Immature natural killer cell (primary cell): ENCODE measurements around the gene MYL3. TPM values are rescaled to one million over a fixed set of nuclear protein-coding genes. Genes with fewer than 3 reads are reported as not detected.

Experiments
- DNase-seq, 3 donors: peaks; one replicate each; pipeline ENCODE4 v3.0.0; 2022; ENCODE audit warnings: mixed read lengths in 1 of 3
- H3K27ac Mint-ChIP-seq, 6 donors: one replicate each; pipeline ENCODE4 v1.8.0; 2020; ENCODE audit warnings: mixed read lengths in 6 of 6, mild to moderate bottlenecking in 5 of 6, inconsistent platforms in 4 of 6, moderate library complexity in 3 of 6
- H3K27me3 Mint-ChIP-seq, 3 donors: one replicate each; pipeline ENCODE4 v1.8.0; 2020 to 2021; ENCODE audit warnings: low read depth in 3 of 3, mild to moderate bottlenecking in 3 of 3, mixed read lengths in 3 of 3, moderate library complexity in 3 of 3, inconsistent platforms in 1 of 3
- H3K36me3 Mint-ChIP-seq, 3 donors: one replicate each; pipeline ENCODE4 v1.8.0; 2020; ENCODE audit warnings: mixed read lengths in 3 of 3, inconsistent platforms in 2 of 3, mild to moderate bottlenecking in 2 of 3
- H3K4me1 Mint-ChIP-seq, 2 donors: one replicate each; pipeline ENCODE4 v1.8.0; 2020; ENCODE audit warnings: inconsistent platforms in 2 of 2, mild to moderate bottlenecking in 2 of 2, mixed read lengths in 2 of 2, moderate library complexity in 1 of 2
- H3K4me3 Mint-ChIP-seq, 5 donors: one replicate each; pipeline ENCODE4 v1.8.0; 2020; ENCODE audit warnings: mild to moderate bottlenecking in 5 of 5, mixed read lengths in 5 of 5, inconsistent platforms in 3 of 5, moderate library complexity in 3 of 5
- H3K9me3 Mint-ChIP-seq, 6 donors: one replicate each; pipeline ENCODE4 v1.8.0; 2020; ENCODE audit warnings: mild to moderate bottlenecking in 6 of 6, mixed read lengths in 6 of 6, inconsistent platforms in 4 of 6, moderate library complexity in 3 of 6
- polyA plus RNA-seq, 3 donors: library from polyadenylated mRNA; unstranded; fragments of 300-500 nt; fragmentation: Illumina TruSeq; gene quantifications; one replicate each; pipeline ENCODE4 v1.2.3, GENCODE V29; 2021

MYL3 gene
- polyA plus RNA-seq, 3 donors from 2014 or later, result not detected

DNA sequence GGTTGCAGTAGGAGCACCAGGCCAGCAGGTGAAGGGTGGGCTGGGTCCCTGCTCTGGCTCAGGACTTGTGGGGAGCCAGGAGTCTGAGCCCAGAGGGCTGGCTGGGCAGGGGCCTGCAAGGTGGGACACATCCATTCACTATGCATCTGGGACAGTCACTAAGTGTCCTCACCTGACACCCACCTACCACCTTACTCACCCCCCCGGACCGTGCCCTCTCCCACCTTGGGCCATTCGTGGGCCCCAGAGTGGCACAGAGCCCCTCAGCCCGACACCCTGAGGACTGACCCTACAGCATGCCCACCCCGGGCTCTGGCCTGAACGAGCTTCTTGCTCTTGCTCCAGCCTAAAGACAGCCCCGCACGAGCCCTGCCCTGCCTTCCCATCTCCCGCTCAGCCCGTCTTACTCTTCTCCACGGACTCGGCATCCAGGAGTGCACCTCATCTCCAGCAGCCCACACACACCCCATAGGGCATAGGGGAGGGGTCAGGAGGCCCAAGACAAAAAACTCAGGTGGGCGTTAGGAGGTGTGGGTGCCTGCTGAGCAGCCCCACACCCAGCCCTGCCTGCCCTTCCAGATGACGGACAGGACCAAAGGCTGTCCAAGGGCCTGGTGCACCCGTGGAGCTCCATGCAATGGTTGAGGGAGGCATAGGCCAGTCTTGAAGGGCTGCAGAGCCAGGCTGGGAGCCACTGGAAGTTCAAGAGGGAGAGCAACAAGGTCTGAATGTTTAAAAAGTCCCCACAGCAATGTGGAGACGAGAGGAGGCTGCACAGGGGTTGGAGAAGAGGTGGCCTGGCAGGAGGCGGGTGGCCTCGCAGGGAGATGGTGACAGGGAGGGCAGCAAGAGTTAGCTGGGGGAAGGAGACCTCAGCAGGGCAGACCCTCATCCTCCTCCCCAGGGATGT, 41.3 kb upstream of the MYL3 start:
- Mint-ChIP-seq H3K27me3 (peaks cover 0 to 8% (median 2%) of the 10 kb centered on the region in 3 donors), H3K4me1 (peaks cover 5% of the 10 kb centered on the region in 2 donors), H3K9me3 (no peaks in the 10 kb centered on the region), H3K4me3 (no peak overlapping the region), H3K27ac (peak overlapping the region in 2 of 6 donors; percentile 26 to 67), H3K36me3 (no peaks in the 10 kb centered on the region)
- DNase-seq, result no peak

DNA sequence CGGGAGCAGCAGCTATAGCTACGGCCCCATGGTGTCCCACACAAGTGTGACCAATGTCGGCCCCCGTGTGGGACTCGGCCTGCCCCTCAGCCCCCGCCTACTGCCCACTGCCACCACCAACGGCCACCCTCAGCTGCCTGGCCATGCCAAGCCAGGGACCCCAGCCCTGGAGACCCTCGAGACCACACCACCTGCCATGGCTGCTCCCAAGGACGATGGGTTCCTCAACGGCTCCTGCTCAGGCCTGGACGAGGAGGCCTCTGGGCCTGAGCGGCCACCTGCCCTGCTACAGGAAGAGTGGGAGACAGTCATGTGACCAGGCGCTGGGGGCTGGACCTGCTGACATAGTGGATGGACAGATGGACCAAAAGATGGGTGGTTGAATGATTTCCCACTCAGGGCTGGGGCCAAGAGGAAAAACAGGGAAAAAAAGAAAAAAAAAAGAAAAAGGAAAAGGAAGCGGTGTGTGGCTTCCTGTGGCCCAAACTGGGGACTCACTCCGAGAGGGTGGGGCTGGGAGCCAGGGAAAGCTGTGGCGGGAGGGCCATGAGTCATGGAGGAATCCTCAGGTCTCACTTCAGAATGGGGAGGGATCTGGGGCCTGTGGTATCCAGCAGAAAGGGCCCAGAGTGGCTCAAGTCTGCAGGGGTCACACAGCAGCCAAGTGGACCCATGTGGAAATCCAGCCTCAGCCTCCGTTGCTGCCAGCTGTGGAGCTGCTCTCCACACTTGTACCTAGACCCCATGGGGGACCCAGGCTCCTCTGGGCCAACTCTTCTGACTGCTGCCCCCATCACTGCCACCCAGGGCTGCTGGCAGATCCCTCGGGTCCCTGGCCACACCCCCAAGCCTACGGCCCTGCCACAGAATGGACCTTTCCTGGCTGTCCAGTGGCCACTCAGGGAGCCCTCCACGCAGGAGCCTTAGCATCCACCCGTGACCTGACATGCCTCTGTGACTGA, 40.4 kb upstream of the MYL3 start:
- H3K27me3 Mint-ChIP-seq, result peaks cover 2 to 8% (median 2%) of the 10 kb centered on the region in 3 donors

DNA sequence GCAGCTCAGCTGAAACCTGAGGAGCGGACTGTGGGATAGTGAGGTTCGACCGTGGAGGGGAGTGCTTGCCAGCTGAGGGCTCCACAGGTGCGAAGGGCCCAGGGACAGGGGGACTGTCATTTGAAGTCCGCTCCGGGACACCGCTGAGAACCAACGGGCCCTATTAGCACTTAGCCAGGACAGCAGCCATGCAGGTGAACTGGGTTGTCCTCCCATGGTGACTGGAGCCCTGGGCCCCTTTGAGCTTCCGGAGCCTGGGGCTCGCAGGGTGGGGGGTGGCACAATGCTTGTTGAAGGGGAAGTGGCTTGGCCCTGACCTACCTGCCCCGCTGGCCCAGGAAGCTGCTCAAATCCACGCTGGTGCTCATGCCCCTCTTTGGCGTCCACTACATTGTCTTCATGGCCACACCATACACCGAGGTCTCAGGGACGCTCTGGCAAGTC, 39.0 kb upstream of the MYL3 start:
- no peak for DNase-seq
- H3K4me3 Mint-ChIP-seq, result no peak overlapping the region
- no peaks in the 10 kb centered on the region for H3K4me1 Mint-ChIP-seq
- H3K27ac Mint-ChIP-seq, result no peak overlapping the region
- peaks cover 2 to 8% (median 5%) of the 10 kb centered on the region in 3 donors for H3K27me3 Mint-ChIP-seq
- no peaks in the 10 kb centered on the region for H3K9me3 Mint-ChIP-seq
- H3K36me3 Mint-ChIP-seq, result no peaks in the 10 kb centered on the region

More for the DNA sequence above, 40.4 kb upstream of the MYL3 start:
- no peak for DNase-seq
- no peak overlapping the region for H3K4me3 Mint-ChIP-seq
- H3K9me3 Mint-ChIP-seq, result no peaks in the 10 kb centered on the region
- H3K4me1 Mint-ChIP-seq, result no peaks in the 10 kb centered on the region
- no peak overlapping the region for H3K27ac Mint-ChIP-seq
- no peaks in the 10 kb centered on the region for H3K36me3 Mint-ChIP-seq

DNA sequence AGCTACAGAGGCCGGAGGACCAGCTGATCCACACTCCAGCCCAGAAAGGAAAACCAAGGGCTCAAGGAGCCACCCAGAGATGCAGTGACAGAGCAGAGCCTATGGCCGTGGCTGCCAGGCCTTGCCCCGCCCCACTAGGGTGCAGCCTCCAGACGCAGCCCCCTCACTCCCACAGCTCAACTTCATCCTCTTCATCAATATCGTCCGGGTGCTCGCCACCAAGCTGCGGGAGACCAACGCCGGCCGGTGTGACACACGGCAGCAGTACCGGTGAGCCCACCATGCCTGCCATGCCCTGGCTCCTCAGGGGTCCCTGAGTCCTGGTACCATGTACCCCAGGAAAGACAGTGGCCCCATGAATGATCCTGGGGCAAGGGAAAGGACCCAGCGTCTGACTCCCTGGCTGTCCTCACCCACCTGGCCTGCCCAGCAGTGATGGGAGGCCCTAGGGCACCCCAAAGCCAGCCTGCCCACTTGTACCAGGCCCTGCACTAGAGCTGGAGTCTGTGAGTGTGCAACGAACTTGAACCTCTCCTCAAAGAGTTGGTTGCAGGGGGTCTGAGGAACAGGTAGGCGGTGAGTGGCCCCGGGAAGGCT, 38.4 kb upstream of the MYL3 start:
- Mint-ChIP-seq H3K27ac (no peak overlapping the region), H3K9me3 (no peaks in the 10 kb centered on the region), H3K27me3 (peaks cover 2 to 8% (median 5%) of the 10 kb centered on the region in 3 donors), H3K4me3 (no peak overlapping the region), H3K36me3 (no peaks in the 10 kb centered on the region), H3K4me1 (no peaks in the 10 kb centered on the region)
- DNase-seq, result no peak

DNA sequence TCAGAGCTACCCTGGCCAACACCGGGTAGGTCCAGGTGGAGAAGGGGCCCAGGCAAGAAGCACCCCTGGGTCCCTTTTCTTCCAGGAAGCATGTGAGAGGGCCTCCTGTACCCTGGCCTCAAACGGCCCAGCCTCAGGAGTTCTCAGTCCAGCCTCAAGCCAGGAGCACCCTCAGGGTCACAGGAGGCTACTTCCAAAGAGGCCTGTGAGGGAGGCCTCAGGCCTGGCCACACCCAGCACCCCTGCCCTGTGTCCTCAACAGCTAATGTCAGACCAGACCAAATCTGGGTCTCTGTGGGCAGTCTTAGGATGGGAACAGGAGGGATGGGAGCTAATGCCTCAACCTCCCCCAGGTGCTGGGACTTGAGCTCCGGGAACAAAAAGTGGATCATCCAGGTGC, 37.8 kb upstream of the MYL3 start:
- DNase-seq, result no peak
- no peaks in the 10 kb centered on the region for H3K36me3 Mint-ChIP-seq
- H3K9me3 Mint-ChIP-seq, result no peaks in the 10 kb centered on the region
- H3K27ac Mint-ChIP-seq, result no peak overlapping the region
- H3K27me3 Mint-ChIP-seq, result peaks cover 2 to 8% (median 7%) of the 10 kb centered on the region in 3 donors
- no peaks in the 10 kb centered on the region for H3K4me1 Mint-ChIP-seq
- H3K4me3 Mint-ChIP-seq, result no peak overlapping the region

DNA sequence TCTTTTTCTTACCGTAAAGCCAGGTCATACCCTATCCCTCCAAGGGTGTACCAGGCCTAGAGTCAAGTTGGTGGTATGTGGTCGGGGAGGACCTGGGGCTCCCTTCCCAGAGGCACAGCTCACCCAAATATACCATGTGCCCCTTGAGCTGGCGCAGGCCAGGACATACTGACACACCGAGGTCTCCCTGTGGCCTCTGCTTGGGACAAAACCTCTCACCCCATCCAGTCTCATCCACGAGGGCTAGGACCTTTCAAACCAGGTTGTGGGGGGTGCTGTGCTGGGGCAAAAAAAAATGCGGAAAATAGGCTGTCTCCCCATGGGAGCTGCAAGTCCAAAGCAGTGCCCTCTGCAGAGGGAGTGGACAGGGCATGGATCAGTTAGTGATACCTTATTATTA, 37.1 kb upstream of the MYL3 start:
- Mint-ChIP-seq H3K4me1 (no peaks in the 10 kb centered on the region), H3K4me3 (no peak overlapping the region), H3K27me3 (peaks cover 3 to 8% (median 8%) of the 10 kb centered on the region in 3 donors), H3K36me3 (no peaks in the 10 kb centered on the region), H3K27ac (no peak overlapping the region), H3K9me3 (no peaks in the 10 kb centered on the region)
- DNase-seq, result no peak

DNA sequence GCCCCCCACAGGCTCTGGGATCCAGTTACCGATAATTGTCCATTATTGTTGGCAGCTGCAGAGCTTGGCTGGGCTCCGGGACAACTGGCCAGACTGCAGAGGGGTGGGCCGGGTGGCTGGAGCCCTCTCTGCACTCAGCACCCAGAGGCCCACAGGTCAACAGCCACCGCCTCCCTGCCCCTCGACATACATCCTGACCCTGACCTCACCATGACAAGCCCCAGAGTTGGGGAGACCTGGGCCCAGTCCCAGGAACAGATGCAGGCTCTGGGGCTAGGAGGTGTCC, 36.7 kb upstream of the MYL3 start:
- H3K27ac Mint-ChIP-seq, result no peak overlapping the region

DNA sequence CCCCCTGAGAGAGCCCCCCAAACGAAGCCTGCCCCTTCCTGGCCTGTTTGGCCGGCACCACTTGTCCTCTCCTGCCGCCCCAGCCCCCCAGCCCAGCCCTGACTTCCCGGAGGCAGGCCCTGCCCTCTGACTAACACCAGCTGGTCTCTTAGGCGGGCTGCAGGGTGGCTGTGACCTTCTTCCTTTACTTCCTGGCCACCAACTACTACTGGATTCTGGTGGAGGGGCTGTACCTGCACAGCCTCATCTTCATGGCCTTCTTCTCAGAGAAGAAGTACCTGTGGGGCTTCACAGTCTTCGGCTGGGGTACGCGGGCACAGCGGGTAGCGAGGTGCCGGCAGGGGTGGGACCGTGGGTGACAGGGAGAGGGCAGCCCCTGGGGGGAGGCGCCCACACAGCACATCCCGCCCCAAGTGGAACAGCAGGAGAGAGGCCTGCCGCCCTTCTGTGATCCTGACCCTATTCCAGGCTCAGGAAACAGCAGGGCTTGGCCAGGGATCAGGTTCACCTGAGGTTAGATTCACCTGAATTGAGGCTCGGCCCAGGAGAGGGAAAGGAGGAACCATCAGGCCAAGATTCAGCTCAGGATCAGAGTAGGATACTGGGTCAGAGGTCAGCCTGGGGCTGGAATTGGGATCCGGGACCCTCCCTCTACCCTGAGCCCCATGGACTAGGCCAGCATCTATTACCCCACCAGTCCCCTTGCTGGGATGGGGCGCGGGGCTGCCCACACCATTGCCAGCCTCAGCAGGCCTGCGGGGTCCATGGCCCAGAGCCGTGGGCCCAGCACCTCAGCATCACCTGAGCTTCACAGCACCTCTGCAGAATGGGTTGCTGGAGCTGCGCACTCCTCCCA, 36.1 kb upstream of the MYL3 start:
- peaks cover 5 to 14% (median 7%) of the 10 kb centered on the region in 3 donors for H3K27me3 Mint-ChIP-seq
- H3K4me3 Mint-ChIP-seq, result peak overlapping the region in 1 of 5 donors; percentile 33
- H3K9me3 Mint-ChIP-seq, result no peaks in the 10 kb centered on the region
- no peak overlapping the region for H3K27ac Mint-ChIP-seq
- no peaks in the 10 kb centered on the region for H3K36me3 Mint-ChIP-seq
- H3K4me1 Mint-ChIP-seq, result peaks cover 0 to 1% of the 10 kb centered on the region in 2 donors
- no peak for DNase-seq

More for the DNA sequence above, 36.7 kb upstream of the MYL3 start:
- H3K9me3 Mint-ChIP-seq, result no peaks in the 10 kb centered on the region
- H3K36me3 Mint-ChIP-seq, result no peaks in the 10 kb centered on the region
- no peak overlapping the region for H3K4me3 Mint-ChIP-seq
- no peak for DNase-seq
- peaks cover 0 to 1% of the 10 kb centered on the region in 2 donors for H3K4me1 Mint-ChIP-seq
- peaks cover 3 to 12% (median 8%) of the 10 kb centered on the region in 3 donors for H3K27me3 Mint-ChIP-seq

DNA sequence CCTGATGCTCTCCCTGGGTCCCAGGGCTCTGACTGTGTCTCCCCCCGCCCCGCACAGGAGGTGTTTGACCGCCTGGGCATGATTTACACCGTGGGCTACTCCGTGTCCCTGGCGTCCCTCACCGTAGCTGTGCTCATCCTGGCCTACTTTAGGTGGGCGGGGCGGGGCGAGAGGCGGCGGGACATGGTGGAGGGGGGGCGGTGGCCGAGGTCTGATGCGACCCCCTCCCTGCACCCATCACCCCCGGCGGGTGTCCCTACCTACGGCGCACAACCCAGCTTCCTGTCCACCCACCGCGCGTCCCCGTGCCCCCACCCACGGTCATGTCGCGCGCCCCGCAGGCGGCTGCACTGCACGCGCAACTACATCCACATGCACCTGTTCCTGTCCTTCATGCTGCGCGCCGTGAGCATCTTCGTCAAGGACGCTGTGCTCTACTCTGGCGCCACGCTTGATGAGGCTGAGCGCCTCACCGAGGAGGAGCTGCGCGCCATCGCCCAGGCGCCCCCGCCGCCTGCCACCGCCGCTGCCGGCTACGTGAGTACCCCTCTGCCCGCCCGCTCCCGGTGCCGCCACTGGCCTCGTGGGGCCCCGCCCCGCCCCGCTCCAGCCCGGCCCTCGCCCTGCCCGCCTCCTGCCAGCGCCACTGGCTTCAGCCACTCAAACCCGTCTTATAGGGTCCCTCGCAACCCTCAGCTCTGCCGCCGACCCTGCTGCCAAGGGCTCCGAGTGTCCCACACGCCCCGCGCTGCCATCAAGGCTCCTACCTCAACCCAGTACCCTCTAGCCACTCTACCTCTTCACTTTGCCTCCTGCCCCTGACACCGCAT, 35.3 kb upstream of the MYL3 start:
- no peaks in the 10 kb centered on the region for H3K36me3 Mint-ChIP-seq
- peaks cover 0 to 1% of the 10 kb centered on the region in 2 donors for H3K4me1 Mint-ChIP-seq
- no peak overlapping the region for H3K27ac Mint-ChIP-seq
- no peak for DNase-seq
- H3K4me3 Mint-ChIP-seq, result peak overlapping the region in 2 of 5 donors; percentile 30 to 33
- H3K9me3 Mint-ChIP-seq, result no peaks in the 10 kb centered on the region
- H3K27me3 Mint-ChIP-seq, result peaks cover 5 to 18% (median 6%) of the 10 kb centered on the region in 3 donors

DNA sequence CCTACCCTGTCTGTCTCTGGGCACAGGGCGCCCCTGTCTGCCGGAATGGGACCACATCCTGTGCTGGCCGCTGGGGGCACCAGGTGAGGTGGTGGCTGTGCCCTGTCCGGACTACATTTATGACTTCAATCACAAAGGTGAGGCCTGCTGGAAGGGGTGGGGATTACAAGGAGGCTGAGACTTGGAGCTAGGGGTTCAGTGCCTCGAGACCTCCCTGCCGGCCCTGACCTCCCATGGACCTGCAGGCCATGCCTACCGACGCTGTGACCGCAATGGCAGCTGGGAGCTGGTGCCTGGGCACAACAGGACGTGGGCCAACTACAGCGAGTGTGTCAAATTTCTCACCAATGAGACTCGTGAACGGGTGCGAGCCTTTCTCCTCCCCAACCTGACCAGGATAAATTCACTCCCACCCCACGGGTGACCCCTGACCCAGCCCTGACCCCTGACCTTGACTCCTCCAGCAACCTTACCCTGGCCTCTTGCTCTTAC, 34.6 kb upstream of the MYL3 start:
- Mint-ChIP-seq H3K4me3 (no peak overlapping the region), H3K4me1 (peaks cover 0 to 1% of the 10 kb centered on the region in 2 donors), H3K27ac (no peak overlapping the region), H3K36me3 (no peaks in the 10 kb centered on the region), H3K9me3 (no peaks in the 10 kb centered on the region), H3K27me3 (peaks cover 5 to 18% (median 7%) of the 10 kb centered on the region in 3 donors)
- DNase-seq, result no peak

DNA sequence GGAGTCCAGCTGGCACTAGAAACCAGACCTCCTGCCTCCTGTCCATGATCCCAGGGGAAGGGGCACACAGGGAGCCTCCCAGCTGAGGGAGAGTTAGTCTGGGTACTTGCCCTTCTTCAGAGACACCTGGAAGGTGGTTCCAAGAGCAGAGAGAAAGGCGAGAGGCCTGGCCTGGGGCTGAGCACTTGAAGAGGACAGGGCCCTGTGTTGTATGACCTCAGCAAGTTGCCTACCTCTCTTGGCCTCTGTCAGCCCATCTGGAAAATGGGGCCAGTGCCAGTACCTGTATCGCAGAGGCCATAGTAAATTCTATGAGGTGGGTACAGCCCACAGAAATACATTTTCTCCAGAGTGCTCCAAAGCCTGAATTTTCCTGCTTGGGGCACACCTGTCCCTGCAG, 33.8 kb upstream of the MYL3 start:
- Mint-ChIP-seq H3K4me1 (peaks cover 4 to 6% of the 10 kb centered on the region in 2 donors), H3K27ac (no peak overlapping the region), H3K27me3 (peaks cover 5 to 16% (median 12%) of the 10 kb centered on the region in 3 donors), H3K4me3 (no peak overlapping the region), H3K36me3 (no peaks in the 10 kb centered on the region), H3K9me3 (no peaks in the 10 kb centered on the region)
- no peak for DNase-seq

DNA sequence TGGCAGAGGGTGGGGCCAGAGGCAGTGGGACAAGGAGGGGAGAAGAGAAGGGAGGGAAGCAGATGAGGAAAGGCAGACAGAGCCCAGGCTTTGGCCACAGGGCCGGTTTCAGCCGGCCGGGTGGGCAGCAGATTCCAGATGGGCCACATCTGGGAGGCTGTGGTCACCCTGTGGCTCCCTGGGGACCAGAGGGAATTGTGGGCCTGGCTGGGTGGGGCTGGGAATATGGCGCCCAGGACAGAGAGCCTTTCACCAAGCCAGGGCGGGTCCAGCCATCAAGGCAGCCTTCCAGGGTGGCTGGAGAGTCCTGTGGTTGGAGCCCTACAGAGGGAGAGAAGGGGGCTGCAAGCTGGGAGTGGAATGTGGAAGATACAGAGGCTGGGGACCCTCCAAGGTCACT, 33.1 kb upstream of the MYL3 start:
- Mint-ChIP-seq H3K27ac (no peak overlapping the region), H3K9me3 (no peaks in the 10 kb centered on the region), H3K4me1 (peaks cover 11% of the 10 kb centered on the region in 2 donors), H3K27me3 (peaks cover 5 to 21% (median 12%) of the 10 kb centered on the region in 3 donors), H3K36me3 (no peaks in the 10 kb centered on the region), H3K4me3 (no peak overlapping the region)
- no peak for DNase-seq
